CD14-positive monocyte (primary cell): Measurements from ENCODE around the gene CHL1. TPM values are rescaled to one million over a fixed set of nuclear protein-coding genes. Genes with fewer than 3 reads are reported as not detected.

Source experiments
- DNase-seq, 3 donors: peaks; one replicate each; pipeline ENCODE4 v3.0.0-alpha.2; 2011 to 2022
- H2AFZ ChIP-seq: 2 replicates; pipeline ENCODE4 v1.6.0; 2012; ENCODE audit warnings: mild to moderate bottlenecking, low read depth, low read length, inconsistent platforms; ENCODE audit not compliant: insufficient read depth, poor library complexity, severe bottlenecking
- H3K27ac ChIP-seq, 2 donors: 1 replicate in 1 of 2; 2 replicates in 1 of 2; pipeline ENCODE4 v1.5.1; 2012 to 2013; ENCODE audit warnings: low read length in 2 of 2, control low read depth in 1 of 2, inconsistent platforms in 1 of 2, low read depth in 1 of 2, mild to moderate bottlenecking in 1 of 2
- H3K27me3 ChIP-seq, 2 donors: one replicate each; pipeline versions ENCODE4 v1.6.0 to v1.6.1; 2011 to 2013; ENCODE audit warnings: low read length in 2 of 2; ENCODE audit not compliant: control insufficient read depth in 2 of 2, insufficient read depth in 2 of 2
- H3K36me3 ChIP-seq, 2 donors: replicated peaks in 1 of 2; 1 replicate in 1 of 2; 2 replicates in 1 of 2; pipeline versions ENCODE4 v1.5.1 to v1.6.1; 2012 to 2013; ENCODE audit warnings: low read length in 2 of 2, control low read depth in 1 of 2, inconsistent platforms in 1 of 2, mild to moderate bottlenecking in 1 of 2; ENCODE audit not compliant: insufficient read depth in 2 of 2, control insufficient read depth in 1 of 2
- H3K4me1 ChIP-seq, 2 donors: 1 replicate in 1 of 2; 2 replicates in 1 of 2; pipeline versions ENCODE4 v1.5.1 to v1.6.1; 2012 to 2013; ENCODE audit warnings: low read length in 2 of 2, control low read depth in 1 of 2, inconsistent platforms in 1 of 2, mild to moderate bottlenecking in 1 of 2, moderate library complexity in 1 of 2; ENCODE audit not compliant: insufficient read depth in 2 of 2, control insufficient read depth in 1 of 2
- H3K4me2 ChIP-seq: replicated peaks from 2 replicates; pipeline ENCODE3; 2012; ENCODE audit warnings: low read length, moderate library complexity, mild to moderate bottlenecking; ENCODE audit not compliant: poor library complexity, severe bottlenecking; ENCODE audit errors: extremely low read depth
- H3K4me3 ChIP-seq, 3 experiments: fragments of 200-600 bp in 1 of 3; sonication (generic) in 1 of 3; replicated peaks in 1 of 3; 1 replicate in 2 of 3; 2 replicates in 1 of 3; pipeline ENCODE4 v1.5.1; 2011 to 2013; ENCODE audit warnings: low read length in 3 of 3, mild to moderate bottlenecking in 3 of 3, control low read depth in 2 of 3, low read depth in 2 of 3, inconsistent platforms in 1 of 3, moderate library complexity in 1 of 3
- H3K79me2 ChIP-seq: 2 replicates; pipeline ENCODE4 v1.6.0; 2012; ENCODE audit warnings: mild to moderate bottlenecking, control low read depth, inconsistent platforms, low read length, moderate library complexity; ENCODE audit not compliant: insufficient read depth
- H3K9ac ChIP-seq: 2 replicates; pipeline ENCODE4 v1.6.0; 2017; ENCODE audit warnings: low read length, mild to moderate bottlenecking; ENCODE audit not compliant: insufficient read depth, poor library complexity, severe bottlenecking
- H3K9me3 ChIP-seq, 2 donors: replicated peaks in 1 of 2; 1 replicate in 1 of 2; 2 replicates in 1 of 2; pipeline versions ENCODE4 v1.5.1 to v1.6.1; 2012 to 2013; ENCODE audit warnings: low read length in 2 of 2, control low read depth in 1 of 2; ENCODE audit not compliant: control insufficient read depth in 1 of 2, insufficient read depth in 1 of 2
- H4K20me1 ChIP-seq: 2 replicates; pipeline ENCODE4 v1.6.0; 2012; ENCODE audit warnings: mild to moderate bottlenecking, low read length, control low read depth, moderate library complexity; ENCODE audit not compliant: insufficient read depth
- H3K27ac Mint-ChIP-seq, 7 donors: one replicate each; pipeline ENCODE4 v1.8.0; 2020; ENCODE audit warnings: mild to moderate bottlenecking in 7 of 7, mixed read lengths in 7 of 7, moderate library complexity in 6 of 7, inconsistent platforms in 2 of 7
- H3K27me3 Mint-ChIP-seq, 3 donors: one replicate each; pipeline ENCODE4 v1.8.0; 2021 to 2022; ENCODE audit warnings: low read depth in 3 of 3, mild to moderate bottlenecking in 3 of 3, mixed read lengths in 3 of 3, moderate library complexity in 3 of 3, inconsistent platforms in 1 of 3
- H3K36me3 Mint-ChIP-seq, 2 donors: one replicate each; pipeline ENCODE4 v1.8.0; 2020; ENCODE audit warnings: mixed read lengths in 2 of 2, inconsistent platforms in 1 of 2, mild to moderate bottlenecking in 1 of 2
- H3K4me1 Mint-ChIP-seq: one replicate; pipeline ENCODE4 v1.8.0; 2020; ENCODE audit warnings: mild to moderate bottlenecking, mixed read lengths
- H3K4me3 Mint-ChIP-seq, 2 donors: one replicate each; pipeline ENCODE4 v1.8.0; 2020; ENCODE audit warnings: mild to moderate bottlenecking in 2 of 2, mixed read lengths in 2 of 2, moderate library complexity in 1 of 2
- H3K9me3 Mint-ChIP-seq, 7 donors: one replicate each; pipeline ENCODE4 v1.8.0; 2020 to 2022; ENCODE audit warnings: mixed read lengths in 7 of 7, mild to moderate bottlenecking in 6 of 7, moderate library complexity in 6 of 7, inconsistent platforms in 2 of 7
- CTCF ChIP-seq: fragments of 200-600 bp; IDR thresholded peaks from one replicate; pipeline ENCODE4 v1.8.0; 2022; ENCODE audit warnings: antibody characterized with exemption, mild to moderate bottlenecking
- WGBS: methylation state at CpG from one replicate; pipeline ENCODE4 v1.1.5; 2013; ENCODE audit warnings: missing lambda C conversion rate; ENCODE audit not compliant: insufficient coverage; 5-methylcytosine and 5-hydroxymethylcytosine counted together
- intact Hi-C, 2 donors: fragments of 100-400 bp; cut with micrococcal nuclease; formaldehyde crosslinking; loops; one replicate each; pipeline versions ENCODE4 v1.15.0 to v1.15.1; 2023
- polyA plus RNA-seq, 3 donors: library from polyadenylated mRNA; depleted of rRNA in 1 of 3; unstranded in 2 of 3; stranded (reverse) in 1 of 3; fragments of 300-500 nt in 2 of 3; fragments of >200 nt in 1 of 3; fragmentation: Illumina TruSeq in 2 of 3; gene quantifications; 1 replicate in 2 of 3; 2 replicates in 1 of 3; pipeline ENCODE4 v1.2.3, GENCODE V29; 2012 to 2021

The CHL1 gene
- polyA plus RNA-seq, 3 donors, result not detected

DNA sequence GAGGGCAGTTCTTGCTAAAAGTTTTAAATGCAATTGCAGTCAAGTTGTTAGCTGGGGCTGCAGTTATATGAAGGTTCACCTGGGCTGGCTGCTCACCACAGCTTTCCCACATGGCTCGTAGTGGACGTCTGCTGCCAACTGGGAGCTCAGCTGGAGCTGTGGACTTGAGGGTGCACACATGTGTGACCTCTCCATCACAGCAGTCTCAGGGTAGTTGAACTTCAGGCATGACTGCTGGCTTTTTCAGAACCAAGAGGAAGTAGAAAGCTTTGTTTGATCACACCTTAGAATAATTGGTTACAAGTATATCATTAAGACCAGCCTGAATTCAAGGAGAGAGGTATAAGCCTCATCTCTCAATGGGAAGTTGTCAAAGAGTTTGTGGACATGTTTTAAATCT lies 74.1 kb downstream of the CHL1 start:
- H3K9me3 ChIP-seq, result no peaks in the 10 kb centered on the region
- no peaks in the 10 kb centered on the region for H3K36me3 ChIP-seq
- DNase-seq, result no peak
- H3K36me3 Mint-ChIP-seq, result no peaks in the 10 kb centered on the region
- no peak overlapping the region for H2AFZ ChIP-seq
- no peaks in the 10 kb centered on the region for H3K79me2 ChIP-seq
- no peak overlapping the region for H3K27ac Mint-ChIP-seq
- no peaks in the 10 kb centered on the region for H3K27me3 ChIP-seq
- no peak overlapping the region for H3K27ac ChIP-seq
- H3K4me1 ChIP-seq, result no peaks in the 10 kb centered on the region
- no peak for TF ChIP-seq CTCF
- peaks cover 0 to 8% (median 4%) of the 10 kb centered on the region in 7 donors for H3K9me3 Mint-ChIP-seq
- 88% methylated on average over 2 of the region's 2 CpGs for WGBS
- H3K4me2 ChIP-seq, result no peak overlapping the region
- H3K4me3 ChIP-seq, result no peak overlapping the region
- H3K9ac ChIP-seq, result no peak overlapping the region
- H3K4me3 Mint-ChIP-seq, result no peak overlapping the region
- H3K4me1 Mint-ChIP-seq, result no peaks in the 10 kb centered on the region
- H3K27me3 Mint-ChIP-seq, result no peaks in the 10 kb centered on the region
- H4K20me1 ChIP-seq, result no peaks in the 10 kb centered on the region
- intact Hi-C loops, result no loop called here

- DNase-seq, result no peak
- no peak overlapping the region for H2AFZ ChIP-seq
- no peaks in the 10 kb centered on the region for H3K4me1 Mint-ChIP-seq
- H3K9ac ChIP-seq, result no peak overlapping the region
- H3K4me2 ChIP-seq, result no peak overlapping the region
- no peaks in the 10 kb centered on the region for H3K79me2 ChIP-seq
- intact Hi-C loops, result no loop called here
- no peak overlapping the region for H3K4me3 ChIP-seq
- no peaks in the 10 kb centered on the region for H3K4me1 ChIP-seq
- no CpG with 5 or more reads among the region's 2 CpGs for WGBS
- no peaks in the 10 kb centered on the region for H3K27me3 Mint-ChIP-seq
- no peaks in the 10 kb centered on the region for H3K36me3 Mint-ChIP-seq
- no peaks in the 10 kb centered on the region for H3K9me3 ChIP-seq
- H3K9me3 Mint-ChIP-seq, result peaks cover 0 to 6% (median 3%) of the 10 kb centered on the region in 7 donors
- H3K27me3 ChIP-seq, result no peaks in the 10 kb centered on the region
- no peak overlapping the region for H3K27ac ChIP-seq
- H4K20me1 ChIP-seq, result no peaks in the 10 kb centered on the region
- H3K4me3 Mint-ChIP-seq, result no peak overlapping the region
- H3K36me3 ChIP-seq, result no peaks in the 10 kb centered on the region
- TF ChIP-seq CTCF, result no peak
- H3K27ac Mint-ChIP-seq, result no peak overlapping the region
These were observed 78.4 kb downstream of the CHL1 start for GRCh38 chr3:274927-275326.
